Gastroesophageal sphincter (tissue), 4 donors: ENCODE results near the gene FAM111A. TPM values are rescaled to one million over a fixed set of nuclear protein-coding genes. Genes with fewer than 3 reads are reported as not detected.
A peak's percentile ranks its signal among the peaks of the same experiment; 100 is the strongest.

Experiments used
- ATAC-seq: fragments of 150-250 bp; one replicate; pipeline ENCODE4 v1.9.1; 2016; ENCODE audit warnings: mild to moderate bottlenecking, moderate library complexity
- H3K27ac ChIP-seq, 4 donors: fragments of 200-600 bp; sonication (generic) in 3 of 4; 1 replicate in 3 of 4; 2 replicates in 1 of 4; pipeline ENCODE4 v1.5.1; 2016 to 2019
- H3K27me3 ChIP-seq: fragments of 200-600 bp; sonication (generic); one replicate; pipeline ENCODE4 v1.5.1; 2019
- H3K36me3 ChIP-seq, 2 donors: fragments of 200-600 bp; sonication (generic); one replicate each; pipeline ENCODE4 v1.5.1; 2019; ENCODE audit warnings: control low read depth in 1 of 2
- H3K4me1 ChIP-seq, 3 donors: fragments of 200-600 bp; sonication (generic); 1 replicate in 2 of 3; 2 replicates in 1 of 3; pipeline ENCODE4 v1.5.1; 2016 to 2019; ENCODE audit warnings: control low read depth in 2 of 3
- H3K4me3 ChIP-seq, 2 donors: fragments of 200-600 bp; sonication (generic); one replicate each; pipeline ENCODE4 v1.5.1; 2019; ENCODE audit warnings: mild to moderate bottlenecking in 1 of 2, moderate library complexity in 1 of 2
- H3K9me3 ChIP-seq, 3 donors: fragments of 200-600 bp; sonication (generic); one replicate each; pipeline ENCODE4 v1.5.1; 2017 to 2019; ENCODE audit warnings: control low read depth in 2 of 3
- EP300 ChIP-seq: sonication (generic); formaldehyde crosslinking; IDR thresholded peaks from one replicate; pipeline ENCODE4 v1.6.1; 2017; ENCODE audit warnings: antibody characterized with exemption, mild to moderate bottlenecking
- POLR2A ChIP-seq, 2 donors: fragments of 450-650 bp; IDR thresholded peaks; one replicate each; pipeline ENCODE4 v1.6.1; 2017; ENCODE audit warnings: antibody characterized with exemption in 2 of 2, mild to moderate bottlenecking in 2 of 2, moderate library complexity in 1 of 2
- POLR2AphosphoS5 ChIP-seq: sonication (generic); formaldehyde crosslinking; IDR thresholded peaks from one replicate; pipeline ENCODE4 v1.6.1; 2017; ENCODE audit warnings: antibody characterized with exemption
- WGBS, 2 donors: methylation state at CpG; one replicate each; pipeline ENCODE4 v1.1.5; 2018; ENCODE audit warnings: low coverage in 1 of 2; 5-methylcytosine and 5-hydroxymethylcytosine counted together
- total RNA-seq, 4 donors: library from RNA; depleted of rRNA; stranded (reverse); fragments of >200 nt; gene quantifications; one replicate each; pipeline ENCODE4 v1.1.0, GENCODE V29; 2016
- TF ChIP-seq, protein P1 (sequence below), 4 experiments: fragments of 200-600 bp in 2 of 4; fragments of 450-650 bp in 2 of 4; sonication (generic) in 1 of 4; IDR thresholded peaks; one replicate each; pipeline ENCODE4 v1.5.1; 2017 to 2019; ENCODE audit warnings: antibody characterized with exemption in 4 of 4, mild to moderate bottlenecking in 2 of 4, moderate library complexity in 2 of 4

Gene FAM111A
- total RNA-seq, 4 donors from 2014 or later: 12.8 to 49.2 (median 22.7) TPM

GRCh38 chr11:59181746-59182456, 39.2 kb downstream of the FAM111A start:
- no peaks in the 10 kb centered on the region for H3K27me3 ChIP-seq
- WGBS, 2 donors: 93 to 96% methylated on average over 5 to 21 of the region's 33 CpGs
- peak overlapping the region in 1 of 4 donors; percentile 59 for H3K27ac ChIP-seq
- H3K4me3 ChIP-seq: no peak overlapping the region
- H3K36me3 ChIP-seq: peaks cover 0 to 10% of the 10 kb centered on the region in 2 donors
- no peak for TF ChIP-seq EP300
- TF ChIP-seq POLR2A (IDR thresholded peaks at IDR 0.05): no peak
- no peak for TF ChIP-seq POLR2AphosphoS5
- TF ChIP-seq, protein P1, sequence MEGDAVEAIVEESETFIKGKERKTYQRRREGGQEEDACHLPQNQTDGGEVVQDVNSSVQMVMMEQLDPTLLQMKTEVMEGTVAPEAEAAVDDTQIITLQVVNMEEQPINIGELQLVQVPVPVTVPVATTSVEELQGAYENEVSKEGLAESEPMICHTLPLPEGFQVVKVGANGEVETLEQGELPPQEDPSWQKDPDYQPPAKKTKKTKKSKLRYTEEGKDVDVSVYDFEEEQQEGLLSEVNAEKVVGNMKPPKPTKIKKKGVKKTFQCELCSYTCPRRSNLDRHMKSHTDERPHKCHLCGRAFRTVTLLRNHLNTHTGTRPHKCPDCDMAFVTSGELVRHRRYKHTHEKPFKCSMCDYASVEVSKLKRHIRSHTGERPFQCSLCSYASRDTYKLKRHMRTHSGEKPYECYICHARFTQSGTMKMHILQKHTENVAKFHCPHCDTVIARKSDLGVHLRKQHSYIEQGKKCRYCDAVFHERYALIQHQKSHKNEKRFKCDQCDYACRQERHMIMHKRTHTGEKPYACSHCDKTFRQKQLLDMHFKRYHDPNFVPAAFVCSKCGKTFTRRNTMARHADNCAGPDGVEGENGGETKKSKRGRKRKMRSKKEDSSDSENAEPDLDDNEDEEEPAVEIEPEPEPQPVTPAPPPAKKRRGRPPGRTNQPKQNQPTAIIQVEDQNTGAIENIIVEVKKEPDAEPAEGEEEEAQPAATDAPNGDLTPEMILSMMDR (IDR thresholded peaks at IDR 0.05): no peak
- H3K4me1 ChIP-seq: peaks cover 0 to 32% (median 16%) of the 10 kb centered on the region in 3 donors
- no peaks in the 10 kb centered on the region for H3K9me3 ChIP-seq
- ATAC-seq: no peak

- Histone ChIP-seq H3K4me1 (peaks cover 0 to 39% (median 16%) of the 10 kb centered on the region in 3 donors), H3K27me3 (no peaks in the 10 kb centered on the region), H3K27ac (peak overlapping the region in 1 of 4 donors; percentile 59), H3K36me3 (peaks cover 0 to 10% of the 10 kb centered on the region in 2 donors), H3K9me3 (no peaks in the 10 kb centered on the region), H3K4me3 (no peak overlapping the region)
- TF ChIP-seq EP300: no peak
- no peak for TF ChIP-seq POLR2A (IDR thresholded peaks at IDR 0.05)
- TF ChIP-seq, protein P1 (IDR thresholded peaks at IDR 0.05): no peak
- TF ChIP-seq POLR2AphosphoS5: no peak
- WGBS, 2 donors: 89 to 100% methylated on average over 2 to 3 of the region's 4 CpGs
- no peak for ATAC-seq
These were observed 39.9 kb downstream of the FAM111A start for GRCh38 chr11:59182457-59183151.

DNA sequence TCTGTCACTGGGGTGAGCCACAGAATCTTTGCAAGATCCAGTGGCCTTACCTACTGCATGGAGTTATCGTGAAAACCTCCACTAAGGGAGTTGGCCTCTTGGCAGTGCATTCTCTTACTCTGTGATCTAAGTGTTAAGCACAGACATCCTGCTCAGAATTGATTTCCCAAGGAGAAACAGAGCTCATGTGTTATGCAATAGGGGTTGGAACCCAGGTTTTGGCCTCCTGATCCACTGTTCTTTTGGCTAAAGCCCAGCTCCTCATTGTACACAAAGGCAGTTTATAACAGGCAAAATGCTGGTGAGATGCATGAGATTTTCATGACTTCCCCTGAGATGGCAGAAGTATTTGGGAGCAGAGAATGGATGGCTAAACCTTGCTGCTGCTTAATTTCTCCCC, 41.1 kb downstream of the FAM111A start:
- H3K4me1 ChIP-seq: peaks cover 0 to 50% (median 16%) of the 10 kb centered on the region in 3 donors
- WGBS, 2 donors: 67 to 80% methylated on average over 1 of the region's 1 CpG
- peak; percentile 72 for ATAC-seq
- H3K27ac ChIP-seq: peak overlapping the region in 2 of 4 donors; percentile 22 to 59
- H3K4me3 ChIP-seq: no peak overlapping the region
- peaks cover 0 to 10% of the 10 kb centered on the region in 2 donors for H3K36me3 ChIP-seq
- TF ChIP-seq POLR2A (IDR thresholded peaks at IDR 0.05): no peak
- TF ChIP-seq EP300: no peak
- TF ChIP-seq POLR2AphosphoS5: no peak
- TF ChIP-seq, protein P1 (IDR thresholded peaks at IDR 0.05): no peak
- no peaks in the 10 kb centered on the region for H3K9me3 ChIP-seq
- no peaks in the 10 kb centered on the region for H3K27me3 ChIP-seq

DNA sequence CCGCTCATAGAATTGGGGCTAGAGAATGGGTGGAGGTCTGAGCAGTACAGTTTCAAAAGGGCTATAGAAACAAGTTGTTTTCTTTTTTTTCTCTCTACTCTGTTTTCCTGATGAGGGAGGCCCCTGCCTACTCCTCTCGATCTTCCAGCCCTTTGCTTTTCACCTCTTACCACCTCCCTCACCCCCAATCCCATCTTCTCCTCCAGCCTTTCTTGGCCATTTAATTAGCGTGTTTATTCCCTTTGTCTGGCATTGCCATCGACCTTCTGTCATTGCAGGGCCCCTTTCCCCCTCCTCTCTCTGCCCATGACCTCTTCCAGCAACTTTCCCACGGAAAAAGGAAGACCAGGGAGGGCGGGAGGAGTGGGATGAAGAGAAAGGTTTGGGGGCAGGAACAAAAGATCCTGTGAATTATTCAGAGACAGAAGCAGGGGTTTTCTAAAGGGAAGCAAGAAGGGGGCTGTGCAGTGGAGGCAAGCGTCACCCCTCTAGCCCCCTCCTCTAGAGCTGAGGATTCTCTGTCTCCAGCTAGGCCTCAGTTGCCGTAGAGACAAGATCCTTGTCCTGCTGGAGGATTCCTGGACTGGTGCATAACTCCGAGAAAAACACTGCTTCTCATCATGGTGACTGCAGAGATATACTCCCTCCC, 42.2 kb downstream of the FAM111A start:
- Histone ChIP-seq H3K4me1 (peaks cover 0 to 60% (median 16%) of the 10 kb centered on the region in 3 donors), H3K9me3 (no peaks in the 10 kb centered on the region), H3K27me3 (no peaks in the 10 kb centered on the region), H3K4me3 (no peak overlapping the region), H3K27ac (peak overlapping the region in 2 of 4 donors; percentile 30 to 51), H3K36me3 (peaks cover 0 to 10% of the 10 kb centered on the region in 2 donors)
- ATAC-seq: no peak
- WGBS, 2 donors: 70 to 73% methylated on average over 4 to 5 of the region's 9 CpGs
- TF ChIP-seq, protein P1 (IDR thresholded peaks at IDR 0.05): no peak
- TF ChIP-seq EP300 (no peak), POLR2AphosphoS5 (no peak), POLR2A (IDR thresholded peaks at IDR 0.05) (no peak)
